H1 (cell line): Measurements from ENCODE around the gene YWHAQ. TPM values are rescaled to one million over a fixed set of nuclear protein-coding genes. Genes with fewer than 3 reads are reported as not detected.

Experiments used
- CTCF ChIA-PET: fragments of 300-600 bp; sonication (Branson Sonifier 250); formaldehyde crosslinking; loops from one replicate; lab custom pipeline; 2021; ENCODE audit not compliant: partially characterized antibody; lab: Charles Lee
- POLR2A ChIA-PET: fragments of 300-600 bp; sonication (Branson Sonifier 250); formaldehyde crosslinking; loops from one replicate; lab custom pipeline; 2021; ENCODE audit warnings: inconsistent platforms; ENCODE audit not compliant: partially characterized antibody; lab: Charles Lee
- DNase-seq, 2 experiments: peaks; one replicate each; pipeline versions ENCODE4 v3.0.0 to v3.0.0-alpha.2; 2010 to 2022; ENCODE audit warnings: low spot score in 2 of 2, low read depth in 1 of 2, mixed read lengths in 1 of 2
- FAIRE-seq: peaks from 2 replicates; lab custom pipeline; 2011; peaks lifted over from hg19 to GRCh38; lab: Jason Lieb, UNC
- H2AFZ ChIP-seq: 2 replicates; pipeline ENCODE4 v1.8.1; 2012; ENCODE audit warnings: low read length, inconsistent platforms
- H2AK5ac ChIP-seq: 2 replicates; pipeline ENCODE4 v1.6.1; 2013; ENCODE audit warnings: low read depth, low read length
- H2BK120ac ChIP-seq: replicated peaks from 2 replicates; pipeline ENCODE3; 2013; ENCODE audit warnings: low read depth, low read length, inconsistent platforms
- H2BK12ac ChIP-seq: 2 replicates; pipeline ENCODE4 v1.6.1; 2013; ENCODE audit warnings: low read depth, low read length
- H2BK15ac ChIP-seq: 2 replicates; pipeline ENCODE4 v1.6.1; 2013; ENCODE audit warnings: low read length
- H2BK20ac ChIP-seq: 2 replicates; pipeline ENCODE4 v1.6.1; 2013; ENCODE audit warnings: low read length
- H2BK5ac ChIP-seq: 2 replicates; pipeline ENCODE4 v1.6.1; 2013; ENCODE audit warnings: low read depth, low read length
- H3K14ac ChIP-seq: 2 replicates; pipeline ENCODE4 v1.6.1; 2013; ENCODE audit warnings: inconsistent platforms; ENCODE audit not compliant: insufficient read length
- H3K18ac ChIP-seq: 2 replicates; pipeline ENCODE4 v1.6.1; 2013; ENCODE audit warnings: low read length; ENCODE audit errors: extremely low read depth
- H3K23ac ChIP-seq: 2 replicates; pipeline ENCODE4 v1.6.1; 2013; ENCODE audit warnings: inconsistent platforms; ENCODE audit not compliant: insufficient read length
- H3K23me2 ChIP-seq: 2 replicates; pipeline ENCODE4 v1.6.1; 2013; ENCODE audit warnings: low read depth, low read length
- H3K27ac ChIP-seq: 2 replicates; pipeline ENCODE4 v1.6.1; 2011; ENCODE audit warnings: low read depth, low read length, inconsistent platforms
- H3K27me3 ChIP-seq, 4 experiments: replicated peaks in 1 of 4; 1 replicate in 1 of 4; 2 replicates in 3 of 4; pipeline versions ENCODE4 v1.6.1 to v1.8.1; 2011 to 2013; ENCODE audit warnings: low read length in 3 of 4, mild to moderate bottlenecking in 3 of 4, inconsistent platforms in 2 of 4, mixed read lengths in 2 of 4, moderate library complexity in 1 of 4; ENCODE audit not compliant: control insufficient read depth in 3 of 4, insufficient read depth in 3 of 4; ENCODE audit errors: extremely low read depth in 1 of 4
- H3K36me3 ChIP-seq, 4 experiments: 2 replicates each; pipeline versions ENCODE4 v1.6.1 to v1.8.1; 2011 to 2013; ENCODE audit warnings: mild to moderate bottlenecking in 4 of 4, low read length in 3 of 4, moderate library complexity in 2 of 4, control low read depth in 1 of 4, inconsistent platforms in 1 of 4; ENCODE audit not compliant: insufficient read depth in 4 of 4, control insufficient read depth in 2 of 4
- H3K4ac ChIP-seq: replicated peaks from 2 replicates; pipeline ENCODE3; 2013; ENCODE audit warnings: low read length, low read depth, mixed read lengths, inconsistent platforms; ENCODE audit not compliant: insufficient read length
- H3K4me1 ChIP-seq, 4 experiments: replicated peaks in 1 of 4; 1 replicate in 1 of 4; 2 replicates in 3 of 4; pipeline versions ENCODE4 v1.6.1 to v1.8.1; 2011 to 2013; ENCODE audit warnings: low read length in 3 of 4, inconsistent platforms in 2 of 4, mixed read lengths in 1 of 4; ENCODE audit not compliant: insufficient read depth in 4 of 4, control insufficient read depth in 3 of 4
- H3K4me2 ChIP-seq, 2 experiments: 2 replicates each; pipeline versions ENCODE4 v1.6.1 to v1.8.1; 2011 to 2013; ENCODE audit warnings: low read depth in 2 of 2, low read length in 2 of 2, control low read depth in 1 of 2, inconsistent platforms in 1 of 2, mild to moderate bottlenecking in 1 of 2; ENCODE audit not compliant: insufficient read depth in 1 of 2
- H3K4me3 ChIP-seq, 4 experiments: fragments of 200-600, 300-600 bp in 1 of 4; sonication (generic), shearing (Covaris generic), sonication (Bioruptor Twin) in 1 of 4; 2 replicates each; pipeline versions ENCODE4 v1.5.1 to v1.8.1; 2011 to 2016; ENCODE audit warnings: low read length in 4 of 4, low read depth in 3 of 4, control low read depth in 2 of 4, inconsistent platforms in 2 of 4, mild to moderate bottlenecking in 2 of 4, mixed read lengths in 1 of 4, moderate library complexity in 1 of 4; ENCODE audit not compliant: insufficient read depth in 2 of 4; ENCODE audit errors: extremely low read depth in 1 of 4
- H3K56ac ChIP-seq: replicated peaks from 2 replicates; pipeline ENCODE3; 2013; ENCODE audit warnings: low read depth, mild to moderate bottlenecking, mixed read lengths, low read length, inconsistent platforms; ENCODE audit not compliant: insufficient read length
- H3K79me1 ChIP-seq: 2 replicates; pipeline ENCODE4 v1.6.1; 2013; ENCODE audit warnings: low read depth, low read length, control low read depth
- H3K79me2 ChIP-seq, 2 experiments: 2 replicates each; pipeline versions ENCODE4 v1.6.1 to v1.8.1; 2012 to 2013; ENCODE audit warnings: low read length in 2 of 2, mild to moderate bottlenecking in 2 of 2, inconsistent platforms in 1 of 2; ENCODE audit not compliant: insufficient read depth in 2 of 2, control insufficient read depth in 1 of 2
- H3K9ac ChIP-seq, 4 experiments: replicated peaks in 1 of 4; 1 replicate in 1 of 4; 2 replicates in 3 of 4; pipeline versions ENCODE4 v1.6.1 to v1.8.1; 2011 to 2013; ENCODE audit warnings: low read depth in 3 of 4, low read length in 3 of 4, control low read depth in 2 of 4, mild to moderate bottlenecking in 2 of 4, moderate library complexity in 2 of 4, inconsistent platforms in 1 of 4; ENCODE audit errors: extremely low read depth in 1 of 4
- H3K9me3 ChIP-seq, 2 experiments: 2 replicates each; pipeline versions ENCODE4 v1.6.1 to v1.8.1; 2012 to 2013; ENCODE audit warnings: mild to moderate bottlenecking in 2 of 2, moderate library complexity in 2 of 2, control low read depth in 1 of 2, inconsistent platforms in 1 of 2, low read depth in 1 of 2, low read length in 1 of 2, mixed read lengths in 1 of 2; ENCODE audit not compliant: insufficient read depth in 2 of 2
- H4K20me1 ChIP-seq, 2 experiments: replicated peaks in 1 of 2; 2 replicates each; pipeline versions ENCODE3 to v1.8.1; 2011 to 2013; ENCODE audit warnings: inconsistent platforms in 2 of 2, low read length in 2 of 2, mild to moderate bottlenecking in 1 of 2; ENCODE audit not compliant: insufficient read depth in 2 of 2, control insufficient read depth in 1 of 2
- H4K5ac ChIP-seq: 2 replicates; pipeline ENCODE4 v1.6.1; 2013; ENCODE audit warnings: low read length, low read depth, mixed read lengths, inconsistent platforms; ENCODE audit not compliant: insufficient read length
- H4K8ac ChIP-seq: 2 replicates; pipeline ENCODE4 v1.8.0; 2013; ENCODE audit warnings: mild to moderate bottlenecking, moderate library complexity, low read length, inconsistent platforms; ENCODE audit not compliant: insufficient read depth; ENCODE audit errors: extremely low read depth
- H4K91ac ChIP-seq: replicated peaks from 2 replicates; pipeline ENCODE3; 2013; ENCODE audit warnings: low read length, mixed read lengths, inconsistent platforms; ENCODE audit not compliant: insufficient read length
- KDM4A ChIP-seq: IDR thresholded peaks from one replicate; pipeline ENCODE4 v1.7.1; 2012; ENCODE audit warnings: low read depth, mild to moderate bottlenecking, moderate library complexity, low read length, inconsistent platforms; ENCODE audit not compliant: severe bottlenecking
- SP4 ChIP-seq: IDR thresholded peaks from 2 replicates; pipeline ENCODE4 v1.6.1; 2012; ENCODE audit warnings: low read length, inconsistent platforms
- SRF ChIP-seq: IDR thresholded peaks from 2 replicates; pipeline ENCODE4 v1.6.1; 2011; ENCODE audit warnings: mild to moderate bottlenecking, low read depth, low read length, moderate library complexity
- WGBS, 2 experiments: shearing (Covaris generic) in 1 of 2; methylation state at CpG; one replicate each; pipeline versions ENCODE4 v1.1.6 to v1.1.7; 2013 to 2015; ENCODE audit warnings: low lambda C conversion rate in 2 of 2, mixed read lengths in 2 of 2, inconsistent platforms in 1 of 2, low coverage in 1 of 2, missing lambda C conversion rate in 1 of 2; ENCODE audit not compliant: insufficient replicate concordance in 2 of 2, insufficient coverage in 1 of 2, insufficient read length in 1 of 2; ENCODE audit errors: extremely low coverage in 1 of 2, missing lambda C conversion rate in 1 of 2; 5-methylcytosine and 5-hydroxymethylcytosine counted together
- polyA plus RNA-seq, 7 experiments: library from polyadenylated mRNA; depleted of rRNA in 3 of 7; stranded (reverse) in 5 of 7; unstranded in 2 of 7; fragments of >200 nt in 5 of 7; fragments of 200-250 nt in 2 of 7; gene quantifications; 1 replicate in 5 of 7; 2 replicates in 1 of 7; 4 replicates in 1 of 7; pipeline versions ENCODE4 v1.2.1 to v1.2.3, GENCODE V29; 2011 to 2013; ENCODE audit warnings: missing spikeins in 2 of 7, mixed read lengths in 2 of 7
- total RNA-seq: library from RNA; stranded (reverse); fragmentation: NEBNext Ultra II Directional; extraction: Animal tissue kit (Norgen Biotek cat#: 25700); gene quantifications from 2 replicates; pipeline ENCODE4 v1.2.1, GENCODE V29; 2021

Gene YWHAQ
- total and polyA plus RNA-seq, 2 of the 8 experiments (the other 6 are each of a cell fraction or from before 2014, with no cell fraction given): 244 to 480 TPM

DNA sequence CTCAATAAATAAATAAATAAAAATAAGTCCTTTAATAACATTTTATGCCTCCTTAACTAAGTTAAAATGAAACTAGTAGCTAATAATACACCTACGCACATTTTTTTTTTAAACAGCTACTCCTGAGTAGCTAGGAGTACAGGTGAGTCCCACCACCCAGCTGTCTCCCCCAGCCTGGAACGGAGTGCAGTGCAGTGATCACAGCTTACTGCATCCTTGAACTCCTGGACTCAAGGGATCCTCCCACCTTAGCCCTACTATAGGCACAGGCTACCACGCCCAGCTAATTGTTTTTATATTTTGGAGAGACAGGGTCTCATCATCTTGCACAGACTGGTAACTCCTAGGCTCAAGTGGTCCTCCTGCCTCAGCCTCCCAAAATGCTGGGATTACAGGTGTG is 28.4 kb downstream of the YWHAQ start:
- Histone ChIP-seq H3K27ac (no peak overlapping the region), H3K27me3 (no peaks in the 10 kb centered on the region), H3K18ac (no peak overlapping the region), H3K9ac (no peak overlapping the region), H4K20me1 (peaks cover 2 to 5% of the 10 kb centered on the region in 2 experiments), H3K4me3 (no peak overlapping the region), H3K79me2 (peaks cover 24 to 98% of the 10 kb centered on the region in 2 experiments), H4K8ac (no peak overlapping the region), H3K14ac (no peak overlapping the region), H3K56ac (no peak overlapping the region), H2AK5ac (no peak overlapping the region), H3K4ac (no peak overlapping the region), H2BK20ac (no peak overlapping the region), H4K5ac (no peak overlapping the region), H2BK15ac (no peak overlapping the region), H3K23ac (no peak overlapping the region), H2BK5ac (no peak overlapping the region), H3K36me3 (peaks cover 0 to 34% (median 17%) of the 10 kb centered on the region in 4 experiments; a peak in 5 of 8 replicates), H2BK120ac (no peak overlapping the region), H2BK12ac (no peak overlapping the region), H2AFZ (no peak overlapping the region), H3K4me1 (no peaks in the 10 kb centered on the region), H3K9me3 (peaks cover 7% of the 10 kb centered on the region in 2 experiments; a peak in 3 of 4 replicates), H3K4me2 (no peak overlapping the region), H3K79me1 (peaks cover 7% of the 10 kb centered on the region), H3K23me2 (no peaks in the 10 kb centered on the region), H4K91ac (no peak overlapping the region)
- DNase-seq: no peak
- TF ChIP-seq SRF (no peak), SP4 (no peak), KDM4A (no peak)
- ChIA-PET CTCF (interaction anchor here (1.1 to 1.7 kb wide), 3 partner anchors 10 to 168 kb away, joined by 3 to 7 read pairs (median 5); no protein-coding TSS in a partner anchor), POLR2A (interaction anchor here (0.8 to 1.4 kb wide), 3 partner anchors 23 to 29 kb away, joined by 3 to 4 read pairs (median 3); partner anchors contain the start of gene YWHAQ)
- 94% methylated on average over 3 of the region's 3 CpGs; no CpG with 5 or more reads in 1 of the 2 experiments for WGBS, 2 experiments
- no peak for FAIRE-seq
